GM12891 (cell line): ENCODE data around the gene EPS8L1.

Experiments used
- PAX5 ChIP-seq: IDR thresholded peaks from 2 replicates; pipeline ENCODE4 v1.6.1; 2011; ENCODE audit warnings: low read length, moderate library complexity, mild to moderate bottlenecking; ENCODE audit not compliant: insufficient read depth, severe bottlenecking
- POLR2A ChIP-seq: IDR thresholded peaks from 2 replicates; pipeline ENCODE4 v1.6.1; 2011; ENCODE audit warnings: low read depth, low read length, control low read depth
- POLR2AphosphoS5 ChIP-seq: IDR thresholded peaks from 2 replicates; pipeline ENCODE4 v1.6.1; 2011; ENCODE audit warnings: low read depth, low read length, control low read depth
- POU2F2 ChIP-seq: IDR thresholded peaks from 2 replicates; pipeline ENCODE4 v1.6.1; 2011; ENCODE audit warnings: low read depth, mild to moderate bottlenecking, control low read depth, low read length, moderate library complexity
- SPI1 ChIP-seq: IDR thresholded peaks from 2 replicates; pipeline ENCODE4 v1.6.1; 2011; ENCODE audit warnings: low read depth, low read length, control low read depth
- TAF1 ChIP-seq: IDR thresholded peaks from 2 replicates; pipeline ENCODE4 v1.6.1; 2011; ENCODE audit warnings: low read depth, low read length, control low read depth

DNA sequence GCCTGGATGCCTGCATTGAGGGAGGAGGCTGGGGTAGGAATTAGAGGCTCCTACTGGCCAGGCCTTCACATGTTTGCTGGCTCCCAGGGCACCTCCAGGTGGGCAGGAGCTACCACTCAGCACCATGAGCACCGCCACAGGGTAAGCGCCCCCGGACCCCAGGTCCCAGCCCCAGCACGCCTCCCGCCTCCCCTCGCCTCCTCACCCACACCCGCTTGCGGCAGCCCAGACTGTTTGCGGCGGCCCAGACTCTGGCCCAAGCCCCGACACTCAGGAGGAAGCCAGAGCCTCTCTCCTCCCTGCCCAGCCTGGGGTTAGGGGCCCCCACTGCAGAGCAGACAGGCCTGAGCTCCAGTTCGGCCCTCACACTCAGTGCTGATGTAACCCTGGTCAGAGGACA, 652 bp downstream of the EPS8L1 start:
- no peak for TF ChIP-seq POLR2A
- TF ChIP-seq POLR2AphosphoS5, result no peak
- TF ChIP-seq TAF1, result no peak
- TF ChIP-seq PAX5, result no peak
- TF ChIP-seq POU2F2, result no peak
- no peak for TF ChIP-seq SPI1
